K562 treated with DMSO at 1 percent for 4 hours (cell line): ENCODE measurements around the gene CELA1. TPM values are rescaled to one million over a fixed set of nuclear protein-coding genes. Genes with fewer than 3 reads are reported as not detected.

Experiments used
- total RNA-seq: library from RNA; unstranded; fragments of 300-600 nt; gene quantifications from 2 replicates; pipeline ENCODE4 v1.2.3, GENCODE V29; 2022; ENCODE audit not compliant: insufficient read depth

Gene CELA1
- not detected in 2 replicates for total RNA-seq

DNA sequence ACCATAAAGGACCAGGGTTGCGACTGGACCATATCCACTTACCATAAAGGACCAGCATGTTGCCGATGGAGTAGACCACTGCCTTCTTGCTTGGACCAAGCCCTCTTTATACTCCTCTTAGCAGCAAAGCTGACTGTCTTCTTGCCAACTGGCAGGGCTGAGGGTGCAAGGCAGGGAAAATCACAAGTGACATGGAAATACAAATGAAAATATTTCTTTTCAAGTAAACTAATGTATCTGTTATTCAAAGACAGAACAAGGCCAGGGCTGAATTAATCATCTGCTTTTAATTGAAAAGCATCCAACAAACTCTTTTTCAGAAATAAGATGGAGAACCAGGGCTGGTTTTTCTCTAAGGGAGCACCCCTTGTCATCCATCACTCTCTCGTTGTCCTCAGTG lies at the start of gene CELA1:
Gene CELA1 (minus strand): TSS at position 99 of the 400 bp plus-strand sequence. CDS start 41 bp downstream, at position 58.

DNA sequence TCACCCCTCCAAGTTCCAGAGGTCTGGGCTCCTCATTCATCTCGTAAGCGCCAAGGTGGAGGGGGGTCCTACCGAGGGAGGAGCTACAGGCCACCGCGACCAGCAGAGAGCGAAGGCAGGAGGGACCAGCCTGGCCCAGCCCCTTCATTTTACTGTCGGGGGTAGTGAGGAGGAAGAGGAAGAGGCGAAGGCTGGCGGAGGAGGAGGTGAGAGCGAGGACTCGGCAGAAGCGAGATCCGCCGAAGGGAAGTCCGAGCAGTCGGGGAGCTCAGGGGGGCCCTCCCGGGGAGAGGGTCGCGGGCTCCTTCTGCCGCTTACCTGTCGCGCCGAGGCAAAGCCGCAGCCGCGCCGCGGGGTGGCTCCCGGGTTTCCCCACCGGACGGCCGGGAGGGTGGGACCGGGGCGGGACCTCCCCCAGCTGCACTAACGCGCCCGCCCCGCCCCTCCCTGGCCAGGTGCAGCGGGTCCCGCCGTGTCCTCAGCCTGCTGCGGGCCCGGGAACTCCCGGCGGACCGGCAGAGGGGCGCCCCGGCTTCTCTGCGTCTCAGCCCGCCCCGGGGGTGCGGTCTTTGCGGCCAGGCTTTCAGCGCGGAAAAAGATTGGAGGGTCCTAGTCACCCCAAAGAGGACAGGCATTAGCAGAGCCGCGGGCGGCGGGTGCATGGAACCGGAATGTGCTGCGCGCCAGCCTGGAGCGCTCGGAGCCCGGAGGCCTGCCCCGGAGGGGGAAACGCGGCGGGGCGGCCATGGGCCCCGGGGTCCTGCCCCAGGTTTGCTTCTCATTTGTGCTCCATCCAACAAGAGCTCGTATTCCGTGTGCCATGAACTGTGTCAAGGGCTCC lies 45.0 kb upstream of the CELA1 start, which contains the start of gene GALNT6:
Gene GALNT6 (minus strand): TSS at position 124 of the 841 bp plus-strand sequence. CDS start 11,625 bp downstream, outside the sequence.

DNA sequence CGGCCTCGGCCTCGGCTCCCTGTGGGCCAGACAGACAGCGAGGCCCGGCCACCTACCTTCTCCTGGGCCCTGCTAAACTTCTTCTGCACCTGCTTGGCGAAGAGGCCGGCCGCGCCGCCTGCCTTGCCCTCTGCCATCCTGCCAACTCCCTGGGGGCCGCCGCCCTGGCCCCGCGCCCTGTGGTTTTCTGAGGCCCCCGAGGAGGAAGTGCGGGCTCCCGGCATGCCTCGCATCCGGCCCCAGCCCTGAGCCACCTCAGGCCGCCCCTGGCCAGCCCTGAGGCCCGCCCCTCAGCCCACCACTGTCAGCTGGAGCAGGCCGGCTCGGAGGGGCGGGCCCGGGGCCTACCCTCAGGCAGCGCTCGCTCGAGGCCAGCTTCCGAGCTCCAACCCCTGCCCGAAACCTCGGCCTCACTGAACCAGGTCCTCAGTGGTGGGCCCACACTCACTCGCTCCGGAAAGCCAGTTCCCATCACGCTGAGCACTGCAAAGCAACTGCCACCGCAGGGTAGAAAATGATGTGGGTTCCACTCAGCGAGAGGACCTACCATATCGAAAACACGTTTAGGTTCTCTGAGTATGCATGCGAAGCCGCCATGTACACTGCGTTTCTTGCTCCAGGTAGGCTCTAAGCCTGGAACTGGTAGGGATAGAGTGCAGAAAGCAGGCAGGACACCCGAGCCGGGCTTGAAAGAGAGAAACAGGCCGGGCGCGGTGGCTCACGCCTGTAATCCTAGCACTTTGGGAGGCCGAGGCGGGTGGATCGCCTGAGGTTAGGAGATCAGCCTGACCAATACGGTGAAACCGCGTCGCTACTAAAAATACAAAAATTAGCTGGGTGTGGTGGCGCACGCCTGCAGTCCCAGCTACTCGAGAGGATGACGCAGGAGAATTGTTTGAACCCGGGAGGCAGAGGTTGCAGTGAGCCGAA lies 22.2 kb downstream of the CELA1 start, which contains the start of gene BIN2:
Gene BIN2 (minus strand): TSS at position 209 of the 930 bp plus-strand sequence. CDS start 72 bp downstream, at position 137.

Other genes with a start within 250 kb of the CELA1 start
- 14.8 and 15.7 TPM in 2 replicates for gene TFCP2, start 173.5 kb downstream of the CELA1 start, total RNA-seq
- 2.5 and 24.9 TPM in 2 replicates for gene POU6F1, start 128.6 kb downstream of the CELA1 start, total RNA-seq
- gene DAZAP2, start 107.9 kb downstream of the CELA1 start, total RNA-seq = 310 and 324 TPM in 2 replicates
- gene SMAGP, start 76.3 kb downstream of the CELA1 start, total RNA-seq = 17.6 and 18.2 TPM in 2 replicates
- gene BIN2, start 22.5 kb downstream of the CELA1 start, total RNA-seq = not detected in 2 replicates
- gene GALNT6, start 44.7 kb upstream of the CELA1 start, total RNA-seq = 6.2 and 9.6 TPM in 2 replicates
- not detected in 2 replicates for gene SLC4A8, start 78.2 kb upstream of the CELA1 start, total RNA-seq
- gene SCN8A, start 244.6 kb upstream of the CELA1 start, total RNA-seq = 0.12 and 0.77 TPM in 2 replicates